HepG2 (cell line): ENCODE data around the gene EPHA10. TPM values are rescaled to one million over a fixed set of nuclear protein-coding genes. Genes with fewer than 3 reads are reported as not detected.

Experiments
- FOXA3 ChIP-seq: IDR thresholded peaks from 2 replicates; pipeline ENCODE4 v1.6.1; 2016; ENCODE audit warnings: missing genetic modification reagents, missing compliant biosample characterization
- HIC2 ChIP-seq: sonication (generic); formaldehyde crosslinking; IDR thresholded peaks from 2 replicates; pipeline ENCODE4 v1.9.0; 2022; ENCODE audit warnings: low read depth, missing genetic modification reagents
- HOMEZ ChIP-seq: IDR thresholded peaks from 2 replicates; pipeline ENCODE4 v1.6.1; 2016; ENCODE audit warnings: low read depth
- SMAD1 ChIP-seq: sonication (generic); formaldehyde crosslinking; IDR thresholded peaks from 2 replicates; pipeline ENCODE4 v1.4.0; 2020; ENCODE audit warnings: missing genetic modification reagents, low read depth, mild to moderate bottlenecking, borderline replicate concordance
- SRSF9 ChIP-seq: fragments of 200-400 bp; formaldehyde crosslinking; IDR thresholded peaks from 2 replicates; pipeline ENCODE4 v1.6.1; 2018; ENCODE audit warnings: borderline replicate concordance, mild to moderate bottlenecking, low read depth, low read length; ENCODE audit not compliant: insufficient read depth, poor library complexity, severe bottlenecking
- ZNF644 ChIP-seq: IDR thresholded peaks from 2 replicates; pipeline ENCODE4 v1.6.1; 2016; ENCODE audit warnings: low read depth
- ZNF749 ChIP-seq: sonication (generic); formaldehyde crosslinking; IDR thresholded peaks from 2 replicates; pipeline ENCODE4 v1.8.0; 2022; ENCODE audit warnings: mild to moderate bottlenecking, missing genetic modification reagents, moderate library complexity, borderline replicate concordance
- polyA plus RNA-seq, 8 experiments: library from polyadenylated mRNA; depleted of rRNA in 3 of 8; stranded (reverse) in 7 of 8; unstranded in 1 of 8; fragments of >200 nt; fragmentation: Illumina TruSeq in 4 of 8; extraction: Trizol in 4 of 8; gene quantifications; 2 replicates each; pipeline versions ENCODE4 v1.2.1 to v1.2.3, GENCODE V29; 2011 to 2016; ENCODE audit warnings: low read depth in 4 of 8, missing spikeins in 1 of 8, mixed read lengths in 1 of 8; ENCODE audit not compliant: insufficient read depth in 1 of 8
- total RNA-seq, 5 experiments: library from RNA; depleted of rRNA; stranded (reverse); fragments of >200 nt; fragmentation: Illumina TruSeq; extraction: Trizol; gene quantifications; 2 replicates each; pipeline ENCODE4 v1.2.3, GENCODE V29; 2016; ENCODE audit warnings: low read depth in 1 of 5

EPHA10 gene
- total and polyA plus RNA-seq, 2 of the 13 experiments (the other 11 are each of a cell fraction or from before 2014, with no cell fraction given), result 0.11 to 0.58 TPM

GRCh38 chr1:37692078-37692833 lies 72.7 kb downstream of the EPHA10 start, which contains the start of gene CDCA8 (continued):
- TF ChIP-seq HIC2 (CRISPR knock-in tag) (no peak), HOMEZ (CRISPR knock-in tag) (no peak), SRSF9 (no peak), ZNF644 (CRISPR knock-in tag) (no peak), FOXA3 (no peak), ZNF749 (CRISPR knock-in tag) (0 out of 2 replicates have a peak, but pooled peaks have one; percentile 66), SMAD1 (CRISPR knock-in tag) (0 out of 2 replicates have a peak, but pooled peaks have one; percentile 33)
